Measurements from ENCODE around the gene BPGM. TPM values are rescaled to one million over a fixed set of nuclear protein-coding genes. Genes with fewer than 3 reads are reported as not detected.

Gene BPGM
- polyA plus RNA-seq, 3 donors: 3.9 to 20.6 (median 18.4) TPM

DNA sequence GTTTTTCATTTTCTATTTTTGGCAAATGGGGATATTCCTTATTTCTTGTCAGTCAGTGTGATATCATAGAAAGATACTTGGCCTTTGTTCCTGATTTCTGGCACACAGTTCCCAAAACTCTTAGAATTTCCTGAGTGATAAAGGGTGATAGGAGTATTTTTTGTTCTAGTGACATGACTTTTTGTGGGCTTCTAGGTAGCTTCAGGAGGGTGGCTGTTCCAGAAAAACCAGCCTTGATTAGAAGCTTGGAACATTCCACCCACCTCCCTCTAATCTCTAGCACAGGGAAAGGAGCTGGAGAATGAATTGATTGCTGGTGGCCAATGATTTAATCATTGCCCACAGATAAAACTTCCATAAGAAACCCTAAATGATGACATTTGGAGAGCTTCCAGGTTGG, 17.2 kb upstream of the BPGM start:
- H3K4me3 ChIP-seq (replicated peaks in 1 of 3; ENCODE audit: low read depth in 2 of 3, low read length in 3 of 3): no peak overlapping the region
- H3K4me3 Mint-ChIP-seq: no peak overlapping the region
- no peaks in the 10 kb centered on the region for H3K9me3 Mint-ChIP-seq
- TF ChIP-seq, protein P1, sequence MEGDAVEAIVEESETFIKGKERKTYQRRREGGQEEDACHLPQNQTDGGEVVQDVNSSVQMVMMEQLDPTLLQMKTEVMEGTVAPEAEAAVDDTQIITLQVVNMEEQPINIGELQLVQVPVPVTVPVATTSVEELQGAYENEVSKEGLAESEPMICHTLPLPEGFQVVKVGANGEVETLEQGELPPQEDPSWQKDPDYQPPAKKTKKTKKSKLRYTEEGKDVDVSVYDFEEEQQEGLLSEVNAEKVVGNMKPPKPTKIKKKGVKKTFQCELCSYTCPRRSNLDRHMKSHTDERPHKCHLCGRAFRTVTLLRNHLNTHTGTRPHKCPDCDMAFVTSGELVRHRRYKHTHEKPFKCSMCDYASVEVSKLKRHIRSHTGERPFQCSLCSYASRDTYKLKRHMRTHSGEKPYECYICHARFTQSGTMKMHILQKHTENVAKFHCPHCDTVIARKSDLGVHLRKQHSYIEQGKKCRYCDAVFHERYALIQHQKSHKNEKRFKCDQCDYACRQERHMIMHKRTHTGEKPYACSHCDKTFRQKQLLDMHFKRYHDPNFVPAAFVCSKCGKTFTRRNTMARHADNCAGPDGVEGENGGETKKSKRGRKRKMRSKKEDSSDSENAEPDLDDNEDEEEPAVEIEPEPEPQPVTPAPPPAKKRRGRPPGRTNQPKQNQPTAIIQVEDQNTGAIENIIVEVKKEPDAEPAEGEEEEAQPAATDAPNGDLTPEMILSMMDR (IDR thresholded peaks at IDR 0.05): no peak
- H3K27me3 ChIP-seq (ENCODE audit: control insufficient read depth in 2 of 2, insufficient read depth in 2 of 2, low read length in 2 of 2): peaks cover 2 to 7% of the 10 kb centered on the region in 2 donors
- H4K20me1 ChIP-seq (ENCODE audit: insufficient read depth, low read length): no peaks in the 10 kb centered on the region
- H3K4me2 ChIP-seq (replicated peaks; ENCODE audit: extremely low read depth, low read length, poor library complexity, severe bottlenecking): no peak overlapping the region
- H3K36me3 ChIP-seq (replicated peaks in 1 of 2; ENCODE audit: control insufficient read depth in 1 of 2, insufficient read depth in 2 of 2, low read length in 2 of 2): no peaks in the 10 kb centered on the region
- intact Hi-C loops (cut with micrococcal nuclease): no loop called here
- peaks cover 0 to 5% (median 0%) of the 10 kb centered on the region in 3 donors for H3K27me3 Mint-ChIP-seq (ENCODE audit: low read depth in 3 of 3)
- no peaks in the 10 kb centered on the region for H3K9me3 ChIP-seq (replicated peaks in 1 of 2; ENCODE audit: control insufficient read depth in 1 of 2, insufficient read depth in 1 of 2, low read length in 2 of 2)
- H2AFZ ChIP-seq (ENCODE audit: insufficient read depth, low read depth, low read length, poor library complexity, severe bottlenecking): no peak overlapping the region
- H3K79me2 ChIP-seq (ENCODE audit: insufficient read depth, low read length): no peaks in the 10 kb centered on the region
- H3K4me1 Mint-ChIP-seq: peaks cover 9% of the 10 kb centered on the region
- no peak overlapping the region for H3K9ac ChIP-seq (ENCODE audit: insufficient read depth, low read length, poor library complexity, severe bottlenecking)
- no peak overlapping the region for H3K27ac ChIP-seq (ENCODE audit: low read depth in 1 of 2, low read length in 2 of 2)
- no peaks in the 10 kb centered on the region for H3K36me3 Mint-ChIP-seq
- no peak overlapping the region for H3K27ac Mint-ChIP-seq
- DNase-seq: no peak
- H3K4me1 ChIP-seq (ENCODE audit: control insufficient read depth in 1 of 2, insufficient read depth in 2 of 2, low read length in 2 of 2): peaks cover 0 to 5% of the 10 kb centered on the region in 2 donors

- no peak overlapping the region for H3K4me2 ChIP-seq (replicated peaks; ENCODE audit: extremely low read depth, low read length, poor library complexity, severe bottlenecking)
- WGBS (ENCODE audit: insufficient coverage): no CpG with 5 or more reads among the region's 1 CpG
- H2AFZ ChIP-seq (ENCODE audit: insufficient read depth, low read depth, low read length, poor library complexity, severe bottlenecking): no peak overlapping the region
- peaks cover under 1 to 5% of the 10 kb centered on the region in 2 donors for H3K4me1 ChIP-seq (ENCODE audit: control insufficient read depth in 1 of 2, insufficient read depth in 2 of 2, low read length in 2 of 2)
- H3K36me3 ChIP-seq (replicated peaks in 1 of 2; ENCODE audit: control insufficient read depth in 1 of 2, insufficient read depth in 2 of 2, low read length in 2 of 2): no peaks in the 10 kb centered on the region
- H3K9me3 ChIP-seq (replicated peaks in 1 of 2; ENCODE audit: control insufficient read depth in 1 of 2, insufficient read depth in 1 of 2, low read length in 2 of 2): no peaks in the 10 kb centered on the region
- Mint-ChIP-seq H3K9me3 (no peaks in the 10 kb centered on the region), H3K36me3 (no peaks in the 10 kb centered on the region), H3K27me3 (ENCODE audit: low read depth in 3 of 3) (peaks cover 0 to 5% (median 0%) of the 10 kb centered on the region in 3 donors), H3K4me1 (peaks cover 9% of the 10 kb centered on the region), H3K27ac (no peak overlapping the region), H3K4me3 (no peak overlapping the region)
- TF ChIP-seq, protein P1 (IDR thresholded peaks at IDR 0.05): no peak
- no peak for DNase-seq
- peaks cover 2 to 7% of the 10 kb centered on the region in 2 donors for H3K27me3 ChIP-seq (ENCODE audit: control insufficient read depth in 2 of 2, insufficient read depth in 2 of 2, low read length in 2 of 2)
- no peak overlapping the region for H3K27ac ChIP-seq (ENCODE audit: low read depth in 1 of 2, low read length in 2 of 2)
- no peak overlapping the region for H3K4me3 ChIP-seq (replicated peaks in 1 of 3; ENCODE audit: low read depth in 2 of 3, low read length in 3 of 3)
- no peaks in the 10 kb centered on the region for H4K20me1 ChIP-seq (ENCODE audit: insufficient read depth, low read length)
- intact Hi-C loops (cut with micrococcal nuclease): no loop called here
- no peak overlapping the region for H3K9ac ChIP-seq (ENCODE audit: insufficient read depth, low read length, poor library complexity, severe bottlenecking)
- no peaks in the 10 kb centered on the region for H3K79me2 ChIP-seq (ENCODE audit: insufficient read depth, low read length)
Measured at GRCh38 chr7:134630237-134630636, 16.4 kb upstream of the BPGM start.

Measured in CD14-positive monocyte (primary cell).